PC-3 (cell line): Measurements from ENCODE around the gene CHCHD10. TPM values are rescaled to one million over a fixed set of nuclear protein-coding genes. Genes with fewer than 3 reads are reported as not detected.

Experiments
- ATAC-seq: fragments of 200-7000 bp; cut with Tn5 transposase; 2 replicates; pipeline ENCODE4 v1.9.1; 2020; ENCODE audit warnings: mild to moderate bottlenecking, moderate library complexity
- BruUV-seq: library from RNA; stranded (reverse); fragments of 400-500 nt; replicated peaks from 2 replicates; lab custom pipeline; 2021; lab: Mats Ljungman, UMichigan
- CTCF ChIA-PET: fragments of 300-600 bp; sonication (Branson Sonifier 250); formaldehyde crosslinking; loops from one replicate; lab custom pipeline; 2022; ENCODE audit warnings: antibody characterized with exemption; lab: Charles Lee
- POLR2A ChIA-PET: fragments of 300-600 bp; sonication (Branson Sonifier 250); formaldehyde crosslinking; loops from one replicate; lab custom pipeline; 2022; ENCODE audit warnings: antibody characterized with exemption; ENCODE audit not compliant: unreplicated experiment; lab: Charles Lee
- DNase-seq: peaks from one replicate; pipeline ENCODE4 v3.0.0-alpha.2; 2015
- H2AFZ ChIP-seq: fragments of 300-600 bp; sonication (generic); 2 replicates; pipeline ENCODE4 v1.6.0; 2016; ENCODE audit warnings: antibody characterized with exemption, low read length
- H3F3A ChIP-seq: fragments of 300-600 bp; sonication (generic); one replicate; pipeline ENCODE4 v1.6.0; 2017; ENCODE audit warnings: antibody characterized with exemption, low read length, control low read depth, mild to moderate bottlenecking; ENCODE audit not compliant: unreplicated experiment
- H3K27ac ChIP-seq: fragments of 300-600 bp; sonication (generic); 2 replicates; pipeline ENCODE4 v1.5.1; 2016; ENCODE audit warnings: mild to moderate bottlenecking, low read length
- H3K27me3 ChIP-seq: fragments of 300-600 bp; sonication (generic); 2 replicates; pipeline ENCODE4 v1.6.1; 2016; ENCODE audit warnings: low read length, mixed read lengths
- H3K36me3 ChIP-seq: fragments of 300-600 bp; sonication (generic); 2 replicates; pipeline ENCODE4 v1.6.1; 2016; ENCODE audit warnings: low read depth, mixed run types, low read length, mixed read lengths
- H3K4me1 ChIP-seq: fragments of 300-600 bp; sonication (generic); 2 replicates; pipeline ENCODE4 v1.5.1; 2016; ENCODE audit warnings: low read length; ENCODE audit not compliant: insufficient read depth
- H3K4me2 ChIP-seq: fragments of 300-600 bp; sonication (generic); 2 replicates; pipeline ENCODE4 v1.6.0; 2016; ENCODE audit warnings: low read length
- H3K4me3 ChIP-seq: fragments of 300-600 bp; sonication (generic); 2 replicates; pipeline ENCODE4 v1.5.1; 2016; ENCODE audit warnings: mild to moderate bottlenecking, low read length, mixed read lengths
- H3K79me2 ChIP-seq: fragments of 300-600 bp; sonication (generic); 2 replicates; pipeline ENCODE4 v1.6.1; 2017; ENCODE audit warnings: low read length, mixed read lengths
- H3K9ac ChIP-seq: fragments of 300-600 bp; sonication (generic); 2 replicates; pipeline ENCODE4 v1.6.0; 2016; ENCODE audit warnings: mild to moderate bottlenecking, low read length
- H3K9me2 ChIP-seq: fragments of 300-600 bp; sonication (generic); replicated peaks from 2 replicates; pipeline ENCODE4 v1.6.1; 2016; ENCODE audit warnings: mixed run types, low read length, mixed read lengths
- H3K9me3 ChIP-seq: fragments of 300-600 bp; sonication (generic); 2 replicates; pipeline ENCODE4 v1.6.1; 2016; ENCODE audit warnings: low read length, mixed read lengths
- H4K20me1 ChIP-seq: fragments of 300-600 bp; sonication (generic); 2 replicates; pipeline ENCODE4 v1.6.1; 2016; ENCODE audit warnings: low read length, mixed read lengths
- CTCF ChIP-seq: fragments of 300-600 bp; sonication (generic); conservative IDR thresholded peaks from 2 replicates; pipeline ENCODE4 v1.5.1; 2017; ENCODE audit warnings: antibody characterized with exemption, low read depth, mild to moderate bottlenecking, low read length
- EZH2 ChIP-seq: fragments of 300-600 bp; sonication (generic); IDR thresholded peaks from one replicate; pipeline ENCODE4 v1.6.1; 2017; ENCODE audit warnings: antibody characterized with exemption, mild to moderate bottlenecking, low read length; ENCODE audit not compliant: unreplicated experiment
- EZH2phosphoT487 ChIP-seq: fragments of 300-600 bp; sonication (generic); IDR thresholded peaks from 2 replicates; pipeline ENCODE4 v1.6.1; 2018; ENCODE audit warnings: mild to moderate bottlenecking, antibody characterized with exemption, low read length, borderline replicate concordance
- intact Hi-C: fragments of 100-400 bp; cut with micrococcal nuclease; formaldehyde crosslinking; loops from 2 replicates; pipeline ENCODE4 v1.9.0; 2023
- total RNA-seq: library from RNA; depleted of rRNA; stranded (reverse); fragments of >200 nt; gene quantifications from 2 replicates; pipeline ENCODE4 v1.2.3, GENCODE V29; 2014

CHCHD10 gene
- total RNA-seq, 1 experiment from 2014 or later, result 98.1 TPM

- Histone ChIP-seq H3K36me3 (peaks cover 5% of the 10 kb centered on the region; the same call in 1 of the 2 replicates), H3K9ac (no peak within 1 kb of the TSS), H3F3A (no peaks in the 10 kb centered on the region), H3K9me2 (no peaks in the 10 kb centered on the region), H3K9me3 (no peaks in the 10 kb centered on the region), H3K4me1 (peaks cover 4% of the 10 kb centered on the region; the same call in 1 of the 2 replicates), H3K79me2 (peaks cover 17% of the 10 kb centered on the region), H4K20me1 (no peaks in the 10 kb centered on the region), H3K27ac (no peak within 1 kb of the TSS), H3K27me3 (no peaks in the 10 kb centered on the region), H2AFZ (no peak within 1 kb of the TSS), H3K4me2 (no peak within 1 kb of the TSS), H3K4me3 (no peak within 1 kb of the TSS)
- no peak for DNase-seq
- no peak for ATAC-seq
- TF ChIP-seq EZH2, result no peak
- TF ChIP-seq EZH2phosphoT487, result no peak
- TF ChIP-seq CTCF, result no peak
- intact Hi-C loops, result no loop called here
- POLR2A ChIA-PET, result interaction anchor here (0.6 kb wide), 1 partner anchor 12 kb away, joined by 3 read pairs; the partner anchor contains the start of gene ZNF70
- CTCF ChIA-PET, result no interaction called here
- BruUV-seq, result no TSS peak
Measured at GRCh38 chr22:23762842-23763578, 4.8 kb downstream of the CHCHD10 start, which contains the start of gene C22orf15. Gene C22orf15 (plus strand): TSS chr22:23762990. CDS start chr22:23763307, 317 bp downstream.

DNA sequence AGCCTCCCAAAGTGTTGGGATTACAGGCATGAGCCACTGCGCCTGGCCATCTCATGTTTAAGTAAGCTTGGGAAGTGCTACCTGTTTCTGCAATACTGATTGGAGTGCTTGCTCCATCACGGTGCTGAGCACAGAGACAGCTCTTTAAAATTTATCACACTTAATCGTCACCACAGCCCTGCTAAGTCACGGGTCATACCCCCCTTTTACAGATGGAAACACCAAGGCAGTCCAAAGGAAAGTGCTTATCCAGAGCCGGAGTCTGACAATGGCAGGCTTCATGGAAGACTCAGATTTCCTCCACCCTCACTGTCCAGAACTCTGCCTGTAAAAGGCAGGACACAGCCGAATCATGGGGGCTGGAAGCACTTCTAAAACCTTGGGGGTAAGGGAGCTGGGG lies 7.7 kb downstream of the CHCHD10 start:
- TF ChIP-seq EZH2, result no peak
- no peak for TF ChIP-seq EZH2phosphoT487
- no peak for TF ChIP-seq CTCF
- ATAC-seq, result no peak
- H4K20me1 ChIP-seq, result no peaks in the 10 kb centered on the region
- H3K27ac ChIP-seq, result no peak overlapping the region
- H3K27me3 ChIP-seq, result no peaks in the 10 kb centered on the region
- no peaks in the 10 kb centered on the region for H3K79me2 ChIP-seq
- H3K4me1 ChIP-seq, result no peaks in the 10 kb centered on the region
- no peak overlapping the region for H3K9ac ChIP-seq
- ChIA-PET POLR2A (no interaction called here), CTCF (no interaction called here)
- H2AFZ ChIP-seq, result no peak overlapping the region
- peaks cover 2% of the 10 kb centered on the region; the same call in 1 of the 2 replicates for H3K36me3 ChIP-seq
- no peaks in the 10 kb centered on the region for H3K9me2 ChIP-seq
- H3K4me3 ChIP-seq, result no peak overlapping the region
- no peak overlapping the region for H3K4me2 ChIP-seq
- DNase-seq, result no peak
- intact Hi-C loops, result no loop called here
- no TSS peak for BruUV-seq
- no peaks in the 10 kb centered on the region for H3F3A ChIP-seq
- no peaks in the 10 kb centered on the region for H3K9me3 ChIP-seq

- Histone ChIP-seq H3K79me2 (no peaks in the 10 kb centered on the region), H3K9ac (no peak overlapping the region), H3K4me2 (no peak overlapping the region), H3K4me1 (no peaks in the 10 kb centered on the region), H3K9me3 (no peaks in the 10 kb centered on the region), H4K20me1 (no peaks in the 10 kb centered on the region), H3F3A (no peaks in the 10 kb centered on the region), H3K27me3 (no peaks in the 10 kb centered on the region), H2AFZ (no peak overlapping the region), H3K4me3 (no peak overlapping the region), H3K9me2 (no peaks in the 10 kb centered on the region), H3K27ac (no peak overlapping the region), H3K36me3 (no peaks in the 10 kb centered on the region; the same call in 1 of the 2 replicates)
- intact Hi-C loops, result no loop called here
- ATAC-seq (no peak), DNase-seq (no peak)
- ChIA-PET CTCF (no interaction called here), POLR2A (no interaction called here)
- no TSS peak for BruUV-seq
- TF ChIP-seq EZH2phosphoT487, result no peak
- no peak for TF ChIP-seq CTCF
- TF ChIP-seq EZH2, result no peak
Measured at GRCh38 chr22:23759566-23759965, 8.2 kb downstream of the CHCHD10 start.
